Activated naive CD4-positive, alpha-beta T cell treated with anti-CD3 and anti-CD28 coated beads, Interleukin-2, amount 50 U/mL, for 24 hours (primary cell): ENCODE results near the gene GGA2.

Source experiments
- H3K27ac Mint-ChIP-seq: one replicate; pipeline ENCODE4 v1.8.0; 2021; ENCODE audit warnings: mild to moderate bottlenecking, mixed read lengths
- H3K27me3 Mint-ChIP-seq: one replicate; pipeline ENCODE4 v1.8.0; 2021; ENCODE audit warnings: mixed read lengths
- H3K36me3 Mint-ChIP-seq: one replicate; pipeline ENCODE4 v1.8.0; 2021; ENCODE audit warnings: mixed read lengths
- H3K4me1 Mint-ChIP-seq: one replicate; pipeline ENCODE4 v1.8.0; 2021; ENCODE audit warnings: mixed read lengths
- H3K4me3 Mint-ChIP-seq: one replicate; pipeline ENCODE4 v1.8.0; 2021; ENCODE audit warnings: mild to moderate bottlenecking, mixed read lengths
- H3K9me3 Mint-ChIP-seq: one replicate; pipeline ENCODE4 v1.8.0; 2021; ENCODE audit warnings: mixed read lengths

The GGA2 gene

GRCh38 chr16:23532448-23532847, 22.2 kb upstream of the GGA2 start:
- Mint-ChIP-seq H3K9me3 (no peaks in the 10 kb centered on the region), H3K36me3 (peaks cover 6% of the 10 kb centered on the region), H3K27ac (no peak overlapping the region), H3K4me1 (no peaks in the 10 kb centered on the region), H3K27me3 (no peaks in the 10 kb centered on the region), H3K4me3 (no peak overlapping the region)

GRCh38 chr16:23530062-23530461, 19.8 kb upstream of the GGA2 start:
- H3K36me3 Mint-ChIP-seq: peaks cover 10% of the 10 kb centered on the region
- H3K9me3 Mint-ChIP-seq: no peaks in the 10 kb centered on the region
- H3K27me3 Mint-ChIP-seq: no peaks in the 10 kb centered on the region
- no peak overlapping the region for H3K4me3 Mint-ChIP-seq
- H3K4me1 Mint-ChIP-seq: no peaks in the 10 kb centered on the region
- no peak overlapping the region for H3K27ac Mint-ChIP-seq

- H3K27ac Mint-ChIP-seq: no peak overlapping the region
- H3K4me1 Mint-ChIP-seq: no peaks in the 10 kb centered on the region
- H3K36me3 Mint-ChIP-seq: peaks cover 11% of the 10 kb centered on the region
- H3K9me3 Mint-ChIP-seq: no peaks in the 10 kb centered on the region
- H3K4me3 Mint-ChIP-seq: no peak overlapping the region
- no peaks in the 10 kb centered on the region for H3K27me3 Mint-ChIP-seq
Measured at GRCh38 chr16:23528644-23529310, 18.5 kb upstream of the GGA2 start.

- H3K9me3 Mint-ChIP-seq: no peaks in the 10 kb centered on the region
- no peak overlapping the region for H3K27ac Mint-ChIP-seq
- peaks cover 15% of the 10 kb centered on the region for H3K36me3 Mint-ChIP-seq
- H3K27me3 Mint-ChIP-seq: no peaks in the 10 kb centered on the region
- H3K4me1 Mint-ChIP-seq: no peaks in the 10 kb centered on the region
- no peak overlapping the region for H3K4me3 Mint-ChIP-seq
Measured at GRCh38 chr16:23527961-23528643, 17.8 kb upstream of the GGA2 start.

- Mint-ChIP-seq H3K36me3 (peaks cover 16% of the 10 kb centered on the region), H3K4me1 (no peaks in the 10 kb centered on the region), H3K27me3 (no peaks in the 10 kb centered on the region), H3K9me3 (no peaks in the 10 kb centered on the region), H3K27ac (no peak overlapping the region), H3K4me3 (no peak overlapping the region)
Measured at GRCh38 chr16:23524886-23525285, 14.6 kb upstream of the GGA2 start.

- no peak overlapping the region for H3K4me3 Mint-ChIP-seq
- H3K36me3 Mint-ChIP-seq: peaks cover 19% of the 10 kb centered on the region
- H3K4me1 Mint-ChIP-seq: no peaks in the 10 kb centered on the region
- H3K9me3 Mint-ChIP-seq: no peaks in the 10 kb centered on the region
- H3K27ac Mint-ChIP-seq: peak overlapping the region; percentile 32
- no peaks in the 10 kb centered on the region for H3K27me3 Mint-ChIP-seq
Measured at GRCh38 chr16:23523876-23524385, 13.6 kb upstream of the GGA2 start.

GRCh38 chr16:23523321-23523720, 13.0 kb upstream of the GGA2 start:
- no peaks in the 10 kb centered on the region for H3K9me3 Mint-ChIP-seq
- H3K27me3 Mint-ChIP-seq: no peaks in the 10 kb centered on the region
- H3K4me3 Mint-ChIP-seq: no peak overlapping the region
- no peak overlapping the region for H3K27ac Mint-ChIP-seq
- no peaks in the 10 kb centered on the region for H3K4me1 Mint-ChIP-seq
- peaks cover 19% of the 10 kb centered on the region for H3K36me3 Mint-ChIP-seq

- Mint-ChIP-seq H3K4me1 (no peaks in the 10 kb centered on the region), H3K27ac (no peak overlapping the region), H3K36me3 (peaks cover 17% of the 10 kb centered on the region), H3K27me3 (no peaks in the 10 kb centered on the region), H3K9me3 (no peaks in the 10 kb centered on the region), H3K4me3 (no peak overlapping the region)
Measured at GRCh38 chr16:23521965-23522364, 11.7 kb upstream of the GGA2 start.

GRCh38 chr16:23521037-23521743, 10.9 kb upstream of the GGA2 start:
- Mint-ChIP-seq H3K27me3 (no peaks in the 10 kb centered on the region), H3K27ac (no peak overlapping the region), H3K9me3 (no peaks in the 10 kb centered on the region), H3K36me3 (peaks cover 17% of the 10 kb centered on the region), H3K4me1 (peaks cover 5% of the 10 kb centered on the region), H3K4me3 (no peak overlapping the region)

GRCh38 chr16:23520500-23520899, 10.2 kb upstream of the GGA2 start:
- no peaks in the 10 kb centered on the region for H3K9me3 Mint-ChIP-seq
- H3K4me3 Mint-ChIP-seq: no peak overlapping the region
- H3K4me1 Mint-ChIP-seq: peaks cover 9% of the 10 kb centered on the region
- H3K27ac Mint-ChIP-seq: no peak overlapping the region
- peaks cover 17% of the 10 kb centered on the region for H3K36me3 Mint-ChIP-seq
- H3K27me3 Mint-ChIP-seq: no peaks in the 10 kb centered on the region

GRCh38 chr16:23519282-23519681, 9.0 kb upstream of the GGA2 start:
- no peaks in the 10 kb centered on the region for H3K9me3 Mint-ChIP-seq
- H3K4me3 Mint-ChIP-seq: no peak overlapping the region
- no peak overlapping the region for H3K27ac Mint-ChIP-seq
- no peaks in the 10 kb centered on the region for H3K27me3 Mint-ChIP-seq
- peaks cover 11% of the 10 kb centered on the region for H3K36me3 Mint-ChIP-seq
- peaks cover 21% of the 10 kb centered on the region for H3K4me1 Mint-ChIP-seq

- Mint-ChIP-seq H3K9me3 (no peaks in the 10 kb centered on the region), H3K4me3 (no peak overlapping the region), H3K36me3 (peaks cover 6% of the 10 kb centered on the region), H3K27ac (no peak overlapping the region), H3K4me1 (peaks cover 21% of the 10 kb centered on the region), H3K27me3 (no peaks in the 10 kb centered on the region)
Measured at GRCh38 chr16:23518435-23518891, 8.2 kb upstream of the GGA2 start.

GRCh38 chr16:23516366-23517137, 6.3 kb upstream of the GGA2 start:
- Mint-ChIP-seq H3K4me1 (peaks cover 21% of the 10 kb centered on the region), H3K36me3 (peaks cover 2% of the 10 kb centered on the region), H3K4me3 (no peak overlapping the region), H3K27me3 (no peaks in the 10 kb centered on the region), H3K9me3 (no peaks in the 10 kb centered on the region), H3K27ac (no peak overlapping the region)

GRCh38 chr16:23515881-23516280, 5.6 kb upstream of the GGA2 start:
- Mint-ChIP-seq H3K27ac (no peak overlapping the region), H3K9me3 (no peaks in the 10 kb centered on the region), H3K27me3 (no peaks in the 10 kb centered on the region), H3K4me3 (peak overlapping the region; percentile 11), H3K4me1 (peaks cover 21% of the 10 kb centered on the region), H3K36me3 (peaks cover 2% of the 10 kb centered on the region)

GRCh38 chr16:23514381-23515152, 4.3 kb upstream of the GGA2 start:
- Mint-ChIP-seq H3K36me3 (peaks cover 2% of the 10 kb centered on the region), H3K27ac (peak overlapping the region; percentile 6), H3K9me3 (no peaks in the 10 kb centered on the region), H3K4me1 (peaks cover 25% of the 10 kb centered on the region), H3K4me3 (no peak overlapping the region), H3K27me3 (no peaks in the 10 kb centered on the region)
